CD4-positive, CD25-positive, alpha-beta regulatory T cell (primary cell): Measurements from ENCODE around the gene SCTR. TPM values are rescaled to one million over a fixed set of nuclear protein-coding genes. Genes with fewer than 3 reads are reported as not detected.
"Not testable (repeated sequence)": the region's sequence is repeated elsewhere in the genome, so short reads cannot be mapped to it uniquely, and the experiment has no call there.

Experiments used
- ATAC-seq, 2 donors: fragments of 150-1000 bp; cut with Tn5 transposase; one replicate each; pipeline ENCODE4 v1.10.0; 2021; ENCODE audit warnings: low read depth in 2 of 2, moderate number of reproducible peaks in 2 of 2, moderate library complexity in 1 of 2
- DNase-seq, 3 donors: peaks; one replicate each; pipeline versions ENCODE4 v3.0.0 to v3.0.0-alpha.2; 2012 to 2022; ENCODE audit warnings: mixed read lengths in 1 of 3
- H3K27ac ChIP-seq: one replicate; pipeline ENCODE4 v1.7.0; 2013; ENCODE audit warnings: mild to moderate bottlenecking, low read length; ENCODE audit not compliant: insufficient read depth, poor library complexity, severe bottlenecking
- H3K27me3 ChIP-seq: one replicate; pipeline ENCODE4 v1.7.0; 2013; ENCODE audit warnings: low read length; ENCODE audit not compliant: control insufficient read depth, insufficient read depth
- H3K36me3 ChIP-seq: one replicate; pipeline ENCODE4 v1.7.0; 2013; ENCODE audit warnings: mild to moderate bottlenecking, low read length, moderate library complexity; ENCODE audit not compliant: control insufficient read depth, insufficient read depth
- H3K4me1 ChIP-seq: 2 replicates; pipeline ENCODE4 v1.7.0; 2013; ENCODE audit warnings: mild to moderate bottlenecking, low read length; ENCODE audit not compliant: insufficient read depth, control insufficient read depth, poor library complexity, severe bottlenecking
- H3K4me3 ChIP-seq: one replicate; pipeline ENCODE4 v1.7.0; 2013; ENCODE audit warnings: low read depth, mild to moderate bottlenecking, low read length, moderate library complexity
- H3K9me3 ChIP-seq, 2 experiments: 1 replicate in 1 of 2; 2 replicates in 1 of 2; pipeline ENCODE4 v1.7.0; 2013; ENCODE audit warnings: low read length in 2 of 2, mild to moderate bottlenecking in 1 of 2, moderate library complexity in 1 of 2; ENCODE audit not compliant: control insufficient read depth in 2 of 2
- H3K27ac Mint-ChIP-seq, 3 donors: one replicate each; pipeline ENCODE4 v1.8.0; 2020 to 2022; ENCODE audit warnings: mild to moderate bottlenecking in 3 of 3, mixed read lengths in 3 of 3, moderate library complexity in 2 of 3
- H3K27me3 Mint-ChIP-seq: one replicate; pipeline ENCODE4 v1.8.0; 2022; ENCODE audit warnings: mild to moderate bottlenecking, mixed read lengths
- H3K36me3 Mint-ChIP-seq: one replicate; pipeline ENCODE4 v1.8.0; 2020; ENCODE audit warnings: mixed read lengths
- H3K4me1 Mint-ChIP-seq, 4 donors: one replicate each; pipeline ENCODE4 v1.8.0; 2020 to 2022; ENCODE audit warnings: mixed read lengths in 4 of 4, mild to moderate bottlenecking in 1 of 4
- H3K4me3 Mint-ChIP-seq, 4 donors: one replicate each; pipeline ENCODE4 v1.8.0; 2020 to 2022; ENCODE audit warnings: mild to moderate bottlenecking in 4 of 4, mixed read lengths in 4 of 4, moderate library complexity in 3 of 4
- H3K9me3 Mint-ChIP-seq, 7 donors: one replicate each; pipeline ENCODE4 v1.8.0; 2020 to 2022; ENCODE audit warnings: mixed read lengths in 7 of 7, mild to moderate bottlenecking in 3 of 7, moderate library complexity in 2 of 7
- polyA plus RNA-seq, 4 donors: library from polyadenylated mRNA; unstranded; fragments of 300-500 nt; fragmentation: Illumina TruSeq; gene quantifications; one replicate each; pipeline ENCODE4 v1.2.3, GENCODE V29; 2021
- total RNA-seq: library from RNA; stranded (reverse); gene quantifications from one replicate; pipeline ENCODE4 v1.2.3, GENCODE V29; 2022

The SCTR gene
- total and polyA plus RNA-seq, 5 donors from 2014 or later = not detected

DNA sequence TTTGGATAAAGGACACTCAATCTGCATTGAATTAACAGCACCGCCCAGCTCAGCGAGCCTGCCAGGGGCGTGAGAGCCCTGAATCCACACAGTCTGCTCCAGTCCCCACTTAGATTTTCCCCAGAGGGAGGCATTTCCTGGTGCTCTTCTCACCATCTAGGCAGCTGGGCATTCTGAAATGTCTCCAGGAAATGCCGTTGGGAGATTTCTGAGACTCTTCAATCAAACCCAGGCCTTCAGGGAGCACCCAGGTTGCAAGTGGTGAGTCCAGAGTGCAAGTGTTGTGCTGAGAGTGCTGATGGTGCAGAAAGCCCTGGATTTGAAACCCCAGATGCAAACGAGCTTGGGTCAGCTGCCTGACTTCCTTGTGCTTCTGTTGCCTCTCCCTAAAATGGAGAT is 116.1 kb downstream of the SCTR start:
- H3K27me3 ChIP-seq = no peaks in the 10 kb centered on the region
- H3K27ac ChIP-seq = no peak overlapping the region
- H3K4me1 ChIP-seq = no peaks in the 10 kb centered on the region
- DNase-seq (no peak), ATAC-seq (no peak)
- H3K9me3 ChIP-seq = no peaks in the 10 kb centered on the region
- Mint-ChIP-seq H3K27me3 (peaks cover 19% of the 10 kb centered on the region), H3K4me3 (no peak overlapping the region), H3K27ac (no peak overlapping the region), H3K4me1 (no peaks in the 10 kb centered on the region), H3K9me3 (peaks cover 0 to 2% (median 0%) of the 10 kb centered on the region in 7 donors), H3K36me3 (no peaks in the 10 kb centered on the region)
- no peaks in the 10 kb centered on the region for H3K36me3 ChIP-seq
- H3K4me3 ChIP-seq = no peak overlapping the region

DNA sequence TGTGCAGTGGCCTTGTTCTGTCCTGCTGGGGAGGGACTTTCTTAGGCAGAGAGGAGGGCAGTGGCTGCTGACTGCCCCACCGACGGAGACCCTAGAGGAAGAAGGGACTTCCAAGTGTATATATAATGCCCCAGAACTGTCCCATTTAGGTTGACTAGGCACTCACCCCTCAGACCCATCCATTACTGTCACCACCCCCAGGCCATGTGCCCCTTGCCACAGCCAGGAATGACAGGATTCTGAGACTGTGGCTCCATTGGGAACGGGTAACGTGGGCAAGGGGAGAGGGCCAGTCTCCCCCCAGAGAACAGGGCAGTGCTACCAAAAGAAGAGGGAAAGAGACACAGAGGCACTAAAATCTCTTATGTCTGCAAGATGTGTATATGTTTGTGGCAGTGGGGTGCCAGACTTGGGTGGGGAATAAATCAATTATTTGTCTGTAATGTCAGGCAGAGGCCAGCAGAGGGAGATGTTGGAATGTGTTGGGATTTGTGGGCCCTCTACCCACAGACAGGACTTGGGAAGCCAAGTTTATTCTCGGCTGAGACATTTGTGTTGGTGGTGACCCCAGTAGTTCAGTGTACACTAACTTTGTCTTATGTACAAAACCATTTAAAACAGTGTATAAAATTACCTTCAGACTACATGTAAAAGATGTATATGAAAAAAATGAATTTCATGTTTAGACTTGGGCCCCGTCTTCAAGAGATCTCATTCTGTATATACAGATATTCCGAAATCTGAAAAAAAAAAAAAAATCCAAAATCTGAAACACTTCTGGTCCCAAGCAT is 116.7 kb downstream of the SCTR start:
- no peak overlapping the region for H3K27ac Mint-ChIP-seq
- H3K4me3 Mint-ChIP-seq = no peak overlapping the region
- H3K9me3 ChIP-seq = no peaks in the 10 kb centered on the region
- H3K27me3 ChIP-seq = no peaks in the 10 kb centered on the region
- H3K4me1 Mint-ChIP-seq = no peaks in the 10 kb centered on the region
- no peaks in the 10 kb centered on the region for H3K36me3 Mint-ChIP-seq
- H3K4me3 ChIP-seq = no peak overlapping the region
- peak in 2 of 3 donors; percentile 6 to 57 for DNase-seq
- no peaks in the 10 kb centered on the region for H3K36me3 ChIP-seq
- H3K27me3 Mint-ChIP-seq = peaks cover 16% of the 10 kb centered on the region
- peaks cover 0 to 2% (median 0%) of the 10 kb centered on the region in 7 donors for H3K9me3 Mint-ChIP-seq
- no peak overlapping the region for H3K27ac ChIP-seq
- no peaks in the 10 kb centered on the region for H3K4me1 ChIP-seq
- ATAC-seq = no peak

DNA sequence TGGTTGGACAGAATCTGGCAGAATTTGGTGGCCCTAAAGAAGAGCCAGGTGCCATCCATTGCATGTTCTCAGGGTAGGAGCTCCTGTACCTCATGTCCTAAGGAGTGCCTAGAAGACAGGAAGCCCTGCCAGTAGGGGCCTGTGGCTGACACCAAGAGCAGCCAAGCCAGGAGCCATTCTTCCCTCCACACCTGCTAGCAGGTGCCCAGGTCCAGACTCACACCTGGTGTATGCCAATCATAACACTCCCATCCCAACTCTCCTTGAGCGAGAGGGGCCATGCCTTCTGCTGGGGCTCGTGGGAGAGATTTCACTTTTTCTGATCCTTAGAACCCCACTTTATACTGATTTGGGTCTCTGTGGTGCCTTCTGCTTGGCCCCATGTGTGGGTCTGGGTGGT is 119.1 kb downstream of the SCTR start:
- H3K27me3 ChIP-seq = no peaks in the 10 kb centered on the region
- H3K27ac Mint-ChIP-seq = no peak overlapping the region
- no peak overlapping the region for H3K27ac ChIP-seq
- DNase-seq = no peak
- peaks cover 2% of the 10 kb centered on the region for H3K27me3 Mint-ChIP-seq
- H3K9me3 Mint-ChIP-seq = peaks cover 0 to 2% (median 0%) of the 10 kb centered on the region in 7 donors
- no peaks in the 10 kb centered on the region for H3K9me3 ChIP-seq
- no peak overlapping the region for H3K4me3 ChIP-seq
- ATAC-seq = no peak
- H3K4me3 Mint-ChIP-seq = no peak overlapping the region
- no peaks in the 10 kb centered on the region for H3K4me1 ChIP-seq
- H3K36me3 Mint-ChIP-seq = no peaks in the 10 kb centered on the region
- no peaks in the 10 kb centered on the region for H3K36me3 ChIP-seq
- H3K4me1 Mint-ChIP-seq = no peaks in the 10 kb centered on the region

DNA sequence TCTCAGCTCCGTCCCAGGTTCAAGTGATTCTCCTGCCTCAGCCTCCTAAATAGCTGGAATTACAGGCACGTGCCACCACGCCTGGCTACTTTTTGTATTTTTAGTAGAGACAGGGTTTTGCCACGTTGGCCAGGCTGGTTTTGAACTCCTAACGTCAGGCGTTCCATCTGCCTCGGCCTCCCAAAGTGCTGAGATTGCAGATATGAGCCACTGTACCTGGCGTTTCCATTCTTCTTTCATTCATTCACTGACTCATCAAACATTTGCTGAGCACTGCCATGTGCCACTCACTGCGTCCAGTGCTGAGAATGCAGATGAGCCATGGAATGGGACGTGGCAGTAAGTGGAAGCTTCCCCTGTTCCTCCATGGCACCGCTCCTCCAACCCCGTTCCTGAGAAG is 120.7 kb downstream of the SCTR start:
- DNase-seq, H3K27me3 Mint-ChIP-seq, H3K4me3 Mint-ChIP-seq: not testable (repeated sequence)

DNA sequence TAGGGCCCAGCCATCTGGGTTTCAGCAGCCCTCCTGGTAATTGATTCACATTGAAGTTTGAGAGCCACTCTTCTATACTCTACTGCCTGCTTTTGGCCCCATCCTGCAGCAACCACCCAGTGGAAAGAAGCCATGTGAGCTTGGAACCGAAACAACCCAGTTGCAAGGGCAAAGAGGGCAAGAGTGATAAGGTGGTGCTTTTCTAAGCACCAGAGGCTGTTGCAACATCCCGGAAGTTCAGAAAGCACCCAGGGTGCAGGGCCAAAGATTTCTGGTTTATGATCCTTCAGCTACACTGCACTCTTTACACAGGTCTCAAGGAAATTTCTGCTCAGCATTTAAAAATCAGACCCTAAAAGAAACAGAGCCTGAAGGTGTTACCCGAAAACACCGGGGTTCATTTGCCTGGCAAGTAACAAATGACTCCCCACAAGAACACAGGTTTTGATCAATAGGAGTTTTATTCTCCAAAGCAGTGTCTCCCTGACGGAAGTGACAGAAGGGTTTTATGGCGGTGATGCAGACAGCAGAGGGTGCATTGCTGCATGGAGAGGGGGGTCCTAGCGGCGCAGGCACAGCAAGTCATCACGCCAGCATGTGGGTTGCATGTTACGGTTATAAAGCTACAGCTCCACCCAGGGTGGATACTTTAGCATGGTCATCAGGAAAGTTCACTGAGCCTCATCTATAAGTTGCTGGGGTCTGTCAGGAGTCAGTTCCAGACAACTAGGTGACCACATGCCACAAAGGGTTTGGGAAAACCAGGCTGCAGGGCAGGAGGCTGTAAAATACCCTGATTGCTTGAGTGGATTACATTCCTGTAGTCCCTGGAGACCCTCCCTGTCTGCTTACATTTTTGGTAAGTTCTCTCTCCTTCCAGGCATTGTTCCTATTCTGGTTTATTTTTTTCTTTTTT is 121.4 kb downstream of the SCTR start:
- no peak for DNase-seq
- H3K27ac Mint-ChIP-seq = no peak overlapping the region
- H3K27ac ChIP-seq = no peak overlapping the region
- no peak overlapping the region for H3K4me3 Mint-ChIP-seq
- H3K9me3 ChIP-seq = no peaks in the 10 kb centered on the region
- H3K4me1 ChIP-seq = no peaks in the 10 kb centered on the region
- H3K4me1 Mint-ChIP-seq = peaks cover 0 to 1% (median 0%) of the 10 kb centered on the region in 4 donors
- peaks cover 0 to 2% (median 0%) of the 10 kb centered on the region in 7 donors for H3K9me3 Mint-ChIP-seq
- no peaks in the 10 kb centered on the region for H3K36me3 Mint-ChIP-seq
- H3K36me3 ChIP-seq = no peaks in the 10 kb centered on the region
- peaks cover 5% of the 10 kb centered on the region for H3K27me3 Mint-ChIP-seq
- no peak for ATAC-seq
- H3K4me3 ChIP-seq = no peak overlapping the region
- no peaks in the 10 kb centered on the region for H3K27me3 ChIP-seq

More for the DNA sequence above, 120.7 kb downstream of the SCTR start:
- not testable (repeated sequence) for H3K4me3 ChIP-seq, H3K36me3 Mint-ChIP-seq, H3K36me3 ChIP-seq, H3K27me3 ChIP-seq, H3K9me3 Mint-ChIP-seq, H3K27ac ChIP-seq, H3K9me3 ChIP-seq, H3K4me1 ChIP-seq, H3K4me1 Mint-ChIP-seq, ATAC-seq, H3K27ac Mint-ChIP-seq

DNA sequence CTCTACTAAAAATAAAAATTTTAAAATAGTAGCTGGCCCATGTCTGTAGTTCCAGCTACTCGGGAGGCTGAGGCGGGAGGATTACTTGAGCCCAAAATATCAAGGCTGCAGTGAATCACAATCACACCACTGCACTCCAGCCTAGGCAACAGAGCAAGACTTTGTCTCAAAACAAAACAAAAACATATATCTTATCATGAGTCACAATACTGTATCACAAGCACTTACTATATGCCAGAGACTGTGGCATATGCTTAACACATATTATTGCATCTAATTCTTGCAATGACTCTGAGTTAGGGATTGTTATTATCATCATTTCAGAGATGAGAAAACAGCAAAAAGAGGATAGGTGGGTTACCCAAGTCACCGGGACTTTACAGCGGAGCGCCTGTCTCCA is 122.2 kb downstream of the SCTR start:
- Mint-ChIP-seq H3K36me3 (no peaks in the 10 kb centered on the region), H3K27ac (peak overlapping the region in 1 of 3 donors; percentile 52), H3K4me3 (no peak overlapping the region), H3K9me3 (peaks cover 0 to 2% (median 0%) of the 10 kb centered on the region in 7 donors), H3K27me3 (peaks cover 5% of the 10 kb centered on the region), H3K4me1 (peaks cover 0 to 1% (median 0%) of the 10 kb centered on the region in 4 donors)
- Histone ChIP-seq H3K27ac (no peak overlapping the region), H3K9me3 (no peaks in the 10 kb centered on the region), H3K4me1 (no peaks in the 10 kb centered on the region), H3K27me3 (no peaks in the 10 kb centered on the region), H3K36me3 (no peaks in the 10 kb centered on the region), H3K4me3 (no peak overlapping the region)
- ATAC-seq (no peak), DNase-seq (no peak)

DNA sequence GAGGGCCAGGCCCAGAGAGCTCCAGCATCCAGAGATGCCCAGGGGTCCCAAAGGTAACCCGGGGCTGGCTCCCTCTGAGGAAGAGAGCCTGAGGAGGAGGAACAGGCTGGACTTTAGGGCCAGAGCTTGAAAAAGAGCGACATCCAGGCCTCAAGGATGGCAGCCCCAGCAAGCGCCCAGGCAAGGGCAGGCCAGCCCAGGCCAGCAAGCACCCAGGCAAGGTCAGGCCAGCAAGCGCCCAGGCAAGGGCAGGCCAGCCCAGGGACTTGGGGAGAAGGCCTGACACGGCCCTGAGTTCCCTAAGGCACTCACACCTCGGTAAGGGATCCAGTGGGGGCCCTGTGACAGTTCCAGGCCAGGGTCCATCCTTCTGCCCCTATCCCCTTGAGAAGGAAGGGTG is 127.1 kb downstream of the SCTR start:
- Histone ChIP-seq H3K27me3 (no peaks in the 10 kb centered on the region), H3K4me3 (no peak overlapping the region), H3K27ac (no peak overlapping the region), H3K9me3 (no peaks in the 10 kb centered on the region), H3K4me1 (no peaks in the 10 kb centered on the region), H3K36me3 (no peaks in the 10 kb centered on the region)
- ATAC-seq = no peak
- no peak for DNase-seq
- no peaks in the 10 kb centered on the region for H3K9me3 Mint-ChIP-seq
- no peak overlapping the region for H3K4me3 Mint-ChIP-seq
- no peaks in the 10 kb centered on the region for H3K36me3 Mint-ChIP-seq
- H3K27me3 Mint-ChIP-seq = peaks cover 11% of the 10 kb centered on the region
- peaks cover 0 to 1% (median 0%) of the 10 kb centered on the region in 4 donors for H3K4me1 Mint-ChIP-seq
- H3K27ac Mint-ChIP-seq = no peak overlapping the region
